ENCODE measurements around the gene SP140L.

The SP140L gene

DNA sequence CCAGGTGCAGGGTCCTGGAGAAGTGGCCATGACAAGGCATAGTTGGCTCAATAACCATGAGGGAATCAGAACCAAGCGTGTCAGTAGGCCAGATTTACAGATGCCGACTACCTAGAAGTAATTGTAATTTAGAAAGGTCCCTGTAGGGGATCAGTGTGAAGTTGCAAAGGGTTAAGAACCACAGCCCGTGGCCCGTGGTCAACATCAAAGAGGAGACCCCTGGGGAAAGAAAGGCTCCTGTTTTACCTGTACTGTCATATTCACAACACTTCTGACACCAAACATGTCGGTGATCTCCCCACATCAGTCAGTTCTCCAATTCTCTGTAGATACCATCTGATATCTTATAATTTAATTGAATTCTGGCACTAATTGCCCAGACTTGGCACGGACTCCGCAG, 120.0 kb downstream of the SP140L start:
- no peak overlapping the region for H3K4me3 ChIP-seq (ENCODE audit: low read depth, low read length)
- no peak for DNase-seq (ENCODE audit: low read depth)

DNA sequence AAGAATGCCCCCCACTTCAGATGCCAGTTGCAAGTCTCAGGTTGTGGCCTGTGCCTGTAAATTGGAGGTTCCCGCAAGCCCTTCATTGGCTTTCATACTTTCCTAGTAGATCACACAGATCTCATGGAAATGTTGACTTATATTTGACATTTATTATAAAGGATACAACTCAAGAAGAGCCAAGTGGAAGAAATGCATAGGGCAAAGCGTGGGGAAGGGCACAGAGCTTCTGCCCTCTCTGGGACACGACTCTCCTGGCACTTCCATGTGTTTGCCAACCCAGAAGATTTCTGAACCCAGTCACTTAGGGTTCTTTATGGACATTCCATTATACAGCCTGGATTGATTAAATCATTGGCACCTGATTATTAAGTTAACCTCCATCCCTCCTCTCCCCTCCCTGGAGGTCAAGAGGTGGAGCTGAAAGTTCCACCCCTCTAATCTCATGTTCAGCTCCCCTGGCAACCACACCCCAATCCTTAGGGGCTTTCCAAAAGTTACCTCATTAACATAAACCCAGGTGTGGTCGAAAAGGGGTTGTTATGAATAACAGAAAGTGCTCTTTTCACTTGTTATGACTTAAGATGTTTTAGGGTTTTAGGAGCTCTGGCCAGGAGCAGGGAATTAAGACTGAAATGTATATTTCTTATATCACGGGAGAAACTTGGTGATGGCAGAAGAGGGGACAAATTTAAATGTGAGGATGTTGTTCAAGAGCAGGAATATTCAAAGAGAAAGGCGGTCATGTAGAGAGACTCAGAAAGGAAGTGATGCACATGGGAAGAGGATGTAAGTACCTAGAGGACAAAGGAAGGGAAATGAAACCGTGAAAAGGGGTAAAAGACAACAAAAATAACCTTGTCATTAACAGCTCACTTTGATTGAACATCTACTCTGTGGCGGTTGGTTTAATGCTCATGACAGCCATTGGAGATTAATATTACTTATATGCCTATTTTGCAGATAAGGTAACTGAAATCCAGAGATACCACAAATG, 120.8 kb downstream of the SP140L start:
- DNase-seq (ENCODE audit: low read depth) = no peak
- no peak overlapping the region for H3K4me3 ChIP-seq (ENCODE audit: low read depth, low read length)

DNA sequence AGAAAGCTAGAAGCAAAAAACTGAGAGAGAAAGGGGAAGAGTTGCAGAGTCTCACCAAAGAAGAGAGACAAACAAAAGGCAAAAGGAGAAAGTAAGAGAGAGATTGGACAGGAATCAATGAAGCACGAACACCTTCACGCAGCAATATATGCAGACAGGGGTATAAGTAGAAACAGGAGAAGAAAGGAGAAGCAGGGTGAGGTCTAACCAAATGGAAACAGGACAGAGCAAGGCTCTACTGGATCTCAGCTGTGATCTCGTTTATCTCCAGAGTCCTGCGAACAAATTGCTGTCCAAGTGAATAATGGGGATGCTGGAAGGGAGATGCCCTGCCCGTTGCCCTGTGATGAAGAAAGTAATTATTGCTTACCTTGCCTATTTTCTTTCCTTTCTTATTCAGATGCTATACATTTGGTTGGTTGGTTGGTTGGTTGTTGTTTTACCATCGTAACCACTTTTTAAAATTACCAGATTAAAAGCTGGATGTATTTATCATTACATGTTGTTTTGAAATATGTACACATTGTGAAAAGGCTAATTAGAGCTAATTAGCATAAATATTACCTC, 123.0 kb downstream of the SP140L start:
- DNase-seq (ENCODE audit: low read depth) = no peak
- H3K4me3 ChIP-seq (ENCODE audit: low read depth, low read length) = no peak overlapping the region

GRCh38 chr2:230453006-230453405, 126.0 kb downstream of the SP140L start:
- DNase-seq (ENCODE audit: low read depth) = no peak
- H3K4me3 ChIP-seq (ENCODE audit: low read depth, low read length) = no peak overlapping the region

All from skeletal muscle cell (primary cell).